ENCODE data around the gene CD80.
"Not testable (repeated sequence)": the region's sequence is repeated elsewhere in the genome, so short reads cannot be mapped to it uniquely, and the experiment has no call there.

The CD80 gene

DNA sequence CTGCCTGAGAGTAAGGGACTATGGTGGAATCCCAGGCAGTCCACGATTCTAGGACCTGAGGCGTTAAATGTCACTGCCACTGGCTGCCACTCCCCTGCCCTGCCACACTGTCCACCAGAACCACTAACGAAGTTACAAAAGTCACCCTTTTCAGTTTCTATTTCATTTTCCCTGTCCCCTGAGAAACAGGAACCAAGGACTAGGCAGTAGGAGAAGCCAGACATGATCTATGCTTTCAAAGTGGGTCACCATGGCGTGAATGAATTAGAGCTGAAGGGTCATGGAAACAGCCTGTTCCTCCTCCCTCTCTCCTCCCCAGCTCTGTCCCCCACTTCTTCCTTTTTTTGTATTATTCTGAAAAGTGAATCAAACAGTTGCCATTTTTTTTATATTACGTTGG is 10.8 kb upstream of the CD80 start:
- Histone ChIP-seq H3K9me3 (no peaks in the 10 kb centered on the region), H3K4me1 (no peaks in the 10 kb centered on the region), H3K27me3 (ENCODE audit: low read depth) (peaks cover 5% of the 10 kb centered on the region), H3K4me3 (no peak overlapping the region), H3K36me3 (replicated peaks) (no peaks in the 10 kb centered on the region)
- DNase-seq (ENCODE audit: low spot score in 2 of 2), result no peak
- in situ Hi-C loops (cut with MboI; ENCODE audit: low sequenced_read_pairs), result no loop called here

DNA sequence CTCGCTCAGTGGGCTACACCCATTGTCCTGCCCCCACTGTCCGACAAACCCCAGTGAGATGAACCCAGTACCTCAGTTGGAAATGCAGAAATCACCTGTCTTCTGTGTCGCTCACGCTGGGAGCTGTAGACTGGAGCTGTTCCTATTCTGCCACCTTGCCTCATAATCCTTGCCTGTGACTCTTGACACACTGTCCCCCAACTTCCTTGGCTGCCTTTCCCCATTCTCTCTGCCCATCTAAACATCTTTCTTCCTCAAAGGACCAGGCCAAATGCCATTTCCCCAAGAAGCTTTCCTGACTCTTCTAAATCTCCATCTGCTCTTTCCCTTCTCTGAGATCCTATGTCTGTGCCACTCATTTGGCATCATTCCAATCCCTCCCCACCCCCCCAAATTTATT is 9.7 kb upstream of the CD80 start:
- in situ Hi-C loops (cut with MboI; ENCODE audit: low sequenced_read_pairs), result no loop called here
- Histone ChIP-seq H3K4me1 (no peaks in the 10 kb centered on the region), H3K4me3 (no peak overlapping the region), H3K27me3 (ENCODE audit: low read depth) (peaks cover 5% of the 10 kb centered on the region), H3K9me3 (no peaks in the 10 kb centered on the region), H3K36me3 (replicated peaks) (no peaks in the 10 kb centered on the region)
- DNase-seq (ENCODE audit: low spot score in 2 of 2), result no peak

DNA sequence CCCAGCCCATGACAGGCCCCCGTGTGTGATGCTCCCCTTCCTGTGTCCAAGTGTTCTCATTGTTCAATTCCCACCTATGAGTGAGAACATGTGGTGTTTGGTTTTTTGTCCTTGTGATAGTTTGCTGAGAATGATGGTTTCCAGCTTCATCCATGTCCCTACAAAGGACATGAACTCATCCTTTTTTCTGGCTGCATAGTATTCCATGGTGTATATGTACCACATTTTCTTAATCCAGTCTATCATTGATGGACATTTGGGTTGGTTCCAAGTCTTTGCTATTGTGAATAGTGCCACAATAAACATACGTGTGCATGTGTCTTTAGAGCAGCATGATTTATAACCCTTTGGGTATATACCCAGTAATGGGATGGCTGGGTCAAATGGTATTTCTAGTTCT is 3.9 kb upstream of the CD80 start:
- DNase-seq (ENCODE audit: low spot score in 2 of 2); in situ Hi-C loops (cut with MboI; ENCODE audit: low sequenced_read_pairs); H3K9me3 ChIP-seq; H3K4me1 ChIP-seq; H3K27me3 ChIP-seq (ENCODE audit: low read depth); H3K4me3 ChIP-seq; H3K36me3 ChIP-seq (replicated peaks): not testable (repeated sequence)

DNA sequence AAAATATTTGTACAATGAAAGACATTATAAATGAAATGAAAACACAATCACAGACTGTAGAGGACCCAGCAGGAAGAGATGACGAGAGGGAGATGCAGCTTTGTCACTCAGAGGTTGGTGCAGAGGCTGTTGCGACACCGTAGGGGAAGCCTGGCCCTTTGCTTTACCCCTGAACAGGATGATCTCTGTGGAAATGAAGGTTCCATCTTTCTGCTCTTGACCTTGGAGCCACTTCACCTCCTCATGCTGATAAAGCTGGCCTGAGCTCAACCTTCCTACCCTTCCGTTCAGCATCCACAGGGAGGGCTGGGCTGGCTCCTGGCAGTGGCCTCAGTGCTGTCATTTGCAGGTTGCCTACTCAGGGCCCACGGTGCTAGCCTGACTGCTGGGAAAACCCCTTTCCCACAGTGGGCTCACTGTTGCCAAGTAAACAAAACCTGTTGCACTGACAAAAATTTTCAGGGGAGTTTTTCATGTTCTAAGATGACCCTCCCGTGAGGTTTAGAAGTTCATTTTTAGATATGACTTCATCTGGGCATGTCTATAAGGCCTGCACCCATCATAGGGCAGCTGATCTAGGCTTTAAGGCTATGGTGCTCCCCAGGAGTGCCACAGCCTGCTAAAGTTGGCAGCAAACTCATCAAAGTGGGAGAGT is 3.0 kb upstream of the CD80 start:
- in situ Hi-C loops (cut with MboI; ENCODE audit: low sequenced_read_pairs), result no loop called here
- H3K4me1 ChIP-seq, result no peaks in the 10 kb centered on the region
- H3K4me3 ChIP-seq, result no peak overlapping the region
- H3K9me3 ChIP-seq, result no peaks in the 10 kb centered on the region
- DNase-seq (ENCODE audit: low spot score in 2 of 2), result no peak
- no peaks in the 10 kb centered on the region for H3K36me3 ChIP-seq (replicated peaks)
- H3K27me3 ChIP-seq (ENCODE audit: low read depth), result peaks cover 5% of the 10 kb centered on the region

DNA sequence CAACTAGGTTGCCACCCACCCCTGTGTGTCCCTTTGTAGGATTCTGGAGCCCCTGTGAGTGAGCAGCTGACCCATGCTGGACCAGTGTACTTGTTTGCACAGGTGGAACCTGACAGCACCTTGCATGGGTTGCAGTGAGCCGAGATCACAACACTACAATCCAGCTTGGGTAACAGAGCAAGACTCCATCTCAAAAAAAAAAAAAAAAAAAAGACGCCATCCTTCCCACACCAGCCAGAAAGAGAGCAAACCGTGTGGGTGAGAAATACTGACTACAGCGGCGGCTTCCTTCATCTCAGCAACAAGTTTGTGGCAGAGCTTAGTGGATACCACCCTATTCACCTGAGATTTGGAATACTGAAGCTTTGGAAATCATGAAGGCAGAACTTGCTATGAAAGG is 746 bp upstream of the CD80 start:
- Histone ChIP-seq H3K27me3 (ENCODE audit: low read depth) (no peaks in the 10 kb centered on the region), H3K4me3 (no peak overlapping the region), H3K4me1 (no peaks in the 10 kb centered on the region), H3K36me3 (replicated peaks) (no peaks in the 10 kb centered on the region), H3K9me3 (no peaks in the 10 kb centered on the region)
- DNase-seq (ENCODE audit: low spot score in 2 of 2), result no peak
- in situ Hi-C loops (cut with MboI; ENCODE audit: low sequenced_read_pairs), result no loop called here

DNA sequence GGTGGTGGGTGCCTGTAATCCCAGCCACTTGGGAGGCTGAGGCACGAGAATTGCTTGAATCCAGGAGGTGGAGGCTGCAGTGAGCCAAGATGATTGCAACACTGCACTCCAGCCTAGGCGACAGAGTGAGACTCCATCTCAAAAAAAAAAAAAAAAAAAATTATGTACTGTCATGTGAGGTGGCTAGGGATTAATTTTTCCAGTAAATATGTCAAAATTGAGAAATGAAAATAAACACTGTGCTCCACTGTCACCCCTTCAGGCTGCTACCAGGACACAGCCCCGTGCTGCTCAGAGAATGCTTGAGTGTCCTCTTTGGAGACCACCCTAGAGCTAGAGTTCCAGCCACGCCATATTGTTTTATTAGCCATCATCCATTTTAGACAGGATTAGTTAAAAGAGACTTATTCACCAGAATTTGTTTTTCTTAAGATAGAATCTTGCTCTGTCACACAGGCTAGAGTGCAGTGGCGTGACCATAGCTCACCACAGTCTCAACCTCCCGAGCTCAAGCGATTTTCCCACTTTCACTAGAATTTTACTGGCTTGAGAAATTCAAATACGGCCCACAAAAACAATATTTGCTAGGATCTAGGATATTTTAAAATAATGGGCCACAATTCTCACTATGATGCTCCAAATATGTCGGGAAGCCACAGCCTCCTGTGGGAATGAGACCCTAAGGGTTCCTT is 642 bp downstream of the CD80 start:
- in situ Hi-C loops (cut with MboI; ENCODE audit: low sequenced_read_pairs), result no loop called here
- no peak overlapping the region for H3K4me3 ChIP-seq
- no peaks in the 10 kb centered on the region for H3K36me3 ChIP-seq (replicated peaks)
- H3K27me3 ChIP-seq (ENCODE audit: low read depth), result no peaks in the 10 kb centered on the region
- no peaks in the 10 kb centered on the region for H3K9me3 ChIP-seq
- no peaks in the 10 kb centered on the region for H3K4me1 ChIP-seq
- DNase-seq (ENCODE audit: low spot score in 2 of 2), result no peak

DNA sequence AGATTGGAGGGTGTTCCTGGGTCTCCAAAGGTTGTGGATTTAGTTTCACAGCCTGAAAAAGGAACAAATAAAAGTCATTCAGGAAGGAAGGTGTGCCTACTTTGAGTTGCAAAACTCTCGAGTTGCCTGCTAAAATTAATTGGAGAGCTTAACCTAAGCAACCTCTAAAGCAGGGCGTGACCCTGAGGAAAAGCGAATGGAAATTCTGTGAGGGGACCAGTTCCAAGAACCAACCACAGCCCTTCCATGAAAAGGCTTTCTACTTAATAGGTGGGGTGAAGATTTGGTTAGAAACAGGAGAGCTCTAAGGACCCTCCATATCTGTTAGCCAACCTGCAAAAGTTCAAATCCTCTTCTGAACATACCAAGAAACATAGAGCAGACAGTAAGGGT is 1.5 kb downstream of the CD80 start:
- H3K4me3 ChIP-seq, result no peak overlapping the region
- no peaks in the 10 kb centered on the region for H3K4me1 ChIP-seq
- H3K36me3 ChIP-seq (replicated peaks), result no peaks in the 10 kb centered on the region
- DNase-seq (ENCODE audit: low spot score in 2 of 2), result no peak
- H3K9me3 ChIP-seq, result no peaks in the 10 kb centered on the region
- in situ Hi-C loops (cut with MboI; ENCODE audit: low sequenced_read_pairs), result no loop called here
- no peaks in the 10 kb centered on the region for H3K27me3 ChIP-seq (ENCODE audit: low read depth)

DNA sequence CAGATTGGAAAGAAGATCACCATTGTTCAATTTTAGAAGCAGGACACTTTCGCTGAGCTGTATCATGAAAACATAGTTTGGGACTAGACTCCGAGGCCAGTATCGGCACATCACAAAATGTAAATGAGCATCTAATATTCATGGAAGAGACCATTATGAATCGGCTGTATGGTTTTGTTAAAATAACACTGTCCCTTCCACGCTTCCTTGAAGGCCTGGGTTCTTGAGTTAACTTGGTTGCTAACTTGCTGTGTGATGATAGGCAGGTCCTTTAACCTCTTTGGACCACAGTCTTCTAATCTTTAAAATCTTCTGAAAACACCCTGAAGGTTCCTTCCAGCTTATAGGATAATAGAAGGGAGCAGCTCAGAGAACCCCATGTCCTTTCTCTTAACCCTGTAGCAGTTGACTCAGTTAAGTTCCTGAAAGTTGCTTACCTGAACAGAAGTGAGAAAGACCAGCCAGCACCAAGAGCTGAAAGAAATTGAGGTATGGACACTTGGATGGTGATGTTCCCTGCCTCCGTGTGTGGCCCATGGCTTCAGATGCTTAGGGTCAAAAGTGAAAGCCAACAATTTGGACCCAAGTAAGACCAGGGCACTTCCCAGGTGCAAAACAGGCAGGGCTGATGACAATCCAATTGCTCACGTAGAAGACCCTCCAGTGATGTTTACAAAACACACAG is 2.1 kb downstream of the CD80 start:
- Histone ChIP-seq H3K4me3 (no peak overlapping the region), H3K4me1 (no peaks in the 10 kb centered on the region), H3K9me3 (no peaks in the 10 kb centered on the region), H3K36me3 (replicated peaks) (no peaks in the 10 kb centered on the region), H3K27me3 (ENCODE audit: low read depth) (no peaks in the 10 kb centered on the region)
- no peak for DNase-seq (ENCODE audit: low spot score in 2 of 2)
- in situ Hi-C loops (cut with MboI; ENCODE audit: low sequenced_read_pairs), result no loop called here

DNA sequence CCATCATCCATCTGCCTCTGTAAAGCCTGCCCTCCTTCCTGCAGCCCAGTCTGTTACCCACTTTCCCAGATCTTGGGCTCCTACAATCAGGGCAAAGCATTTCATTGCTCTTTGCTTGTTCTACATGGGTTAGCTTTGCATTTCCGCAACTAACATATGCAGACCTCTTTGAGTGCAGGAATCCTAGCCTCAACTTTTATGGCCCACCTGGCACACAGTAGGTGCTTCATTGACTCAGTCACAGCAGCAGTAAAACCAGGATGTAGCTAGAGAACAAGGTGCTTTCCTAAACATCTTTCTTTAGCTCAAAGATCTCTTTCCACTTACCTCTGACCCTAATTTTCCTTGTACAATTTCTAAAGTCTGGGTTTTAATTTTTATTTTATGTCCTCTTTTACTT is 3.5 kb downstream of the CD80 start:
- H3K9me3 ChIP-seq, result no peaks in the 10 kb centered on the region
- no peak overlapping the region for H3K4me3 ChIP-seq
- in situ Hi-C loops (cut with MboI; ENCODE audit: low sequenced_read_pairs), result no loop called here
- H3K27me3 ChIP-seq (ENCODE audit: low read depth), result no peaks in the 10 kb centered on the region
- no peaks in the 10 kb centered on the region for H3K4me1 ChIP-seq
- no peak for DNase-seq (ENCODE audit: low spot score in 2 of 2)
- no peaks in the 10 kb centered on the region for H3K36me3 ChIP-seq (replicated peaks)

DNA sequence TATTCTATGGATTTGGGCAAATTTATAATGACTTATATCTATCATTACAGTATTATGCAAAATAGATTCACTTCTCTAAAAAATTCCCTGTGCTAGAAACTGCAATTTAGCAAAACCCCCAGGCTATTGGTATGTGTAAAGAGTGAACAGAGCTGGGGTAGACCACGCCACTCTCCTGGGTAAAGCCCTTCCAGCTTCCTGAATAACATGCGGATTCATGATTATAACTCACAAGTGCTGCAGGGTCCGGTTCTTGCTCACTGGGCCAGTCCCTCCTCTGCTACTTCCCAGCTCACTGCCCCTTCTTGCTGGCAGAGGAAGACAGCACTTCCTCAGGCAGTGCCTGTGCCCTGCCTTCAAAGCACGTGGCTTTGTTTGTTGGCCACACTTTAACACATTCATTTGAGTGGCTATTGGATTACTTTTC is 4.1 kb downstream of the CD80 start:
- Histone ChIP-seq H3K27me3 (ENCODE audit: low read depth) (no peaks in the 10 kb centered on the region), H3K9me3 (no peaks in the 10 kb centered on the region), H3K4me3 (no peak overlapping the region), H3K36me3 (replicated peaks) (no peaks in the 10 kb centered on the region), H3K4me1 (no peaks in the 10 kb centered on the region)
- in situ Hi-C loops (cut with MboI; ENCODE audit: low sequenced_read_pairs), result no loop called here
- no peak for DNase-seq (ENCODE audit: low spot score in 2 of 2)

DNA sequence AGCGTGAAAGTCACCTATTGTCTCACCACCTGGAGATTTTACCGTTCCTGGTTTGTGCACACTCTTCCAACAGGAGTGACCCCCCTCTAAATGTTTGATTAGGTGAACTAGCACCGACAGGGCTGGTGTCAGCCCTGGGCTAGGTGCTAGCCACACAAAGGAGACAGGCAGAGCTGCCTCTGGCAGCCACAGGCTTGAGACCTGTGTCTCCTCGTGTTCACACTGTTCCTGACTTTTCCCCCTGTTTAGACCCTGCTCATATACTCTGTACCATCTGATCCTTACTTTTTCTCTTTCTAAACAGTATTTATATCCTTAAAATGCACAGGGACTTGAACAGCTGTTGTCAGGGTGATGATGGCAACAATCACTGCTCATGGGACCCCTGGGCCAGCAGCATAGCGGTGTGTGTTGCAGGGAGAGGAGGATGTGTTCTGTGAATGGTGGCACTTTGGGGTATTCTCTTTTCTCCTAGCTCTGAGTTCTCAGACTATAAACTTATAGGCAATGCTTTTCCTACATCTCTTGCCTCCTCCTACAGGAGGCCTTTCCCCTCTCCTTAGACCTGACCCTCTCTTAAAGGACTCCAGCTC is 5.5 kb downstream of the CD80 start:
- Histone ChIP-seq H3K9me3 (no peaks in the 10 kb centered on the region), H3K4me1 (no peaks in the 10 kb centered on the region), H3K27me3 (ENCODE audit: low read depth) (no peaks in the 10 kb centered on the region), H3K4me3 (no peak overlapping the region), H3K36me3 (replicated peaks) (no peaks in the 10 kb centered on the region)
- no peak for DNase-seq (ENCODE audit: low spot score in 2 of 2)
- in situ Hi-C loops (cut with MboI; ENCODE audit: low sequenced_read_pairs), result no loop called here

DNA sequence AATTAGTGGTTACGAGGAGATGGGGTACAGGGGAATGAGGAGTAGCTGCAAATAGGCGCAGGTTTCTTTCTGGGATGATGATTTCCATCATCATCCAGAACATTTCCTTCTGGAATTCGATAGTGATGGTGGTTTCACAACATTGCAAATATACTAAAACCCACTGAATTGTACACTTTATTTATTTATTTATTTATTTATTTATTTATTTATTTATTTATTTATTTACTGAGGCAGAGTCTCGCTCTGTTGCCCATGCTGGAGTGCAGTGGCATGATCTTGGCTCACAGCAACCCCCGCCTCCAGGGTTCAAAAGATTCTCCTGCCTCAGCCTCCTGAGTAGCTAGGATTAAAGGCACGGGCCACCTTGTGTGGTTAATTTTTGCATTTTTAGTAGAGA is 6.5 kb downstream of the CD80 start:
- H3K4me1 ChIP-seq; H3K4me3 ChIP-seq; H3K27me3 ChIP-seq (ENCODE audit: low read depth); DNase-seq (ENCODE audit: low spot score in 2 of 2); H3K9me3 ChIP-seq; H3K36me3 ChIP-seq (replicated peaks); in situ Hi-C loops (cut with MboI; ENCODE audit: low sequenced_read_pairs): not testable (repeated sequence)

DNA sequence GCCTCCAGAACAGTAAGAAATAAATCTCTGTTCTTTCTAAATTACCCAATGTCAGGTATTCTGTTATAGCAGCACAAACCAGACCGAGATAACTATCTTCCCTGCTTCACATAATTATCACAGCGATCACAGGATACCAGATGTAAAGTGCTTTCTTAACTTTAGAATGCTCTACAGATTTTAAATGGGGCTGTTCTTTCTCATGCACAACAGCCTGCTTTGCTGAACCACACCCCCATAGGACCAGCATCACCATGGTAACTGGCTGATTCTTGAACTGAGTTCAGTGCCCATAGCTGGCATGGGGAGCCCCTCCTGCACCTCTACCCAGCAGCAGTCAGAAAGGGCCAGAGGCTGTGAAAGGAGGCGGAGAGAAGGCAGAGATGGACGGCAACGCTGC is 7.8 kb downstream of the CD80 start:
- no peak overlapping the region for H3K4me3 ChIP-seq
- DNase-seq (ENCODE audit: low spot score in 2 of 2), result no peak
- in situ Hi-C loops (cut with MboI; ENCODE audit: low sequenced_read_pairs), result no loop called here
- H3K4me1 ChIP-seq, result no peaks in the 10 kb centered on the region
- no peaks in the 10 kb centered on the region for H3K36me3 ChIP-seq (replicated peaks)
- H3K9me3 ChIP-seq, result no peaks in the 10 kb centered on the region
- H3K27me3 ChIP-seq (ENCODE audit: low read depth), result no peaks in the 10 kb centered on the region

DNA sequence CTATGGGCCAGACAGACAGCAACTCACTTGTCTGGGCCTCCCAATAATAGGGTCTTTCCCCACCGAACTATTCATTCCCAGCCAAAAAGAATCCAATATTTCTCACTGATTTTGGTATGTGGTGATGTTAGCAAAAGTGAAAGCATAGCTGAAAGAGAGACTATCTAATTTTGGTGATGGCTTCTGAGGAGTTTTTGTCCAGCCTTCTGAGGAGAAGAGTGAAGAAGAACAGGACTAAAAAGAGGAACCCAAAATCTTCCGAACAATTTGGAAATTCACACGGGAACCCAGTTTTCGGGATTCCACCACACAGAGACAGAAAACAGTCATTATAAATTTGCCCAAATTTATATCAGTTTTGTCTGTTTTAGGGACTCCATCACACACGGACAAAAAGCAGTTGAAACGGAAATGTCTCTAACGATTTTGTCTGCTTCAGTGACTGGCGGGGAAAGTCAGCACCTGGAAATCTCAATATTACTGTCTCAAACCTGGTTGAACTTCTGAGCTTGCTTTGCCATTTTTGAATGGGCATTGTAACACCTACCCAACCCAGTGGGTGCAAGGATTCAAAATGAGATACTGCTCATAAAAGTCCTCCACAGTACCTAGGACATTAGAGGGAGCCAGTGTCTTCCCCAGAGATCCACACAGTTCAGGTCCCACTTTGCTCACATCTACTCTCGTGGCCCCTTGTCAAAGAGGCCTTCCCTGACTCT is 9.1 kb downstream of the CD80 start:
- Histone ChIP-seq H3K27me3 (ENCODE audit: low read depth) (no peaks in the 10 kb centered on the region), H3K9me3 (no peaks in the 10 kb centered on the region), H3K36me3 (replicated peaks) (no peaks in the 10 kb centered on the region), H3K4me1 (no peaks in the 10 kb centered on the region), H3K4me3 (no peak overlapping the region)
- in situ Hi-C loops (cut with MboI; ENCODE audit: low sequenced_read_pairs), result no loop called here
- DNase-seq (ENCODE audit: low spot score in 2 of 2), result no peak

Data from HAP-1 (cell line).